NCI-H1105 treated with DMSO at 0.1 percent for 48 hours (cell line): ENCODE data around the gene SPEG.
"Not testable (repeated sequence)": the region's sequence is repeated elsewhere in the genome, so short reads cannot be mapped to it uniquely, and the experiment has no call there.

Source experiments
- DNase-seq: peaks from one replicate; lab custom pipeline; 2025; lab: John Stamatoyannopoulos, UW

Gene SPEG

GRCh38 chr2:219434718-219435525 lies at the start of gene SPEG:
SPEG (plus strand) TSS chr2:219434843; CDS start chr2:219434978, 135 bp downstream.
- DNase-seq, result no peak

- DNase-seq, result no peak
These were observed 49.8 kb upstream of the SPEG start for GRCh38 chr2:219384859-219385258.

- no peak for DNase-seq
These were observed 48.6 kb upstream of the SPEG start for GRCh38 chr2:219385958-219386520.

GRCh38 chr2:219386532-219387280 lies 47.9 kb upstream of the SPEG start:
- no peak for DNase-seq

GRCh38 chr2:219387306-219388120 lies 47.1 kb upstream of the SPEG start, which contains the start of gene DNPEP:
DNPEP (minus strand) TSS chr2:219387912; CDS start chr2:219387794, 118 bp downstream.
- peak; percentile 79 for DNase-seq

GRCh38 chr2:219388121-219388906 lies 46.3 kb upstream of the SPEG start:
- DNase-seq, result peak; percentile 86

- no peak for DNase-seq
These were observed 45.8 kb upstream of the SPEG start for GRCh38 chr2:219388907-219389156.

GRCh38 chr2:219392754-219393153 lies 41.9 kb upstream of the SPEG start:
- no peak for DNase-seq

- not testable (repeated sequence) for DNase-seq
These were observed 39.6 kb upstream of the SPEG start for GRCh38 chr2:219395056-219395455.

- no peak for DNase-seq
These were observed 39.0 kb upstream of the SPEG start for GRCh38 chr2:219395609-219396008.

- DNase-seq, result no peak
These were observed 37.7 kb upstream of the SPEG start for GRCh38 chr2:219396863-219397457.

- peak; percentile 35 for DNase-seq
These were observed 35.8 kb upstream of the SPEG start for GRCh38 chr2:219398721-219399363.

- DNase-seq, result no peak
These were observed 34.7 kb upstream of the SPEG start for GRCh38 chr2:219399716-219400478.

- DNase-seq, result no peak
These were observed 34.1 kb upstream of the SPEG start for GRCh38 chr2:219400562-219400961.

GRCh38 chr2:219401606-219402005 lies 33.0 kb upstream of the SPEG start:
- DNase-seq, result no peak

- peak; percentile 63 for DNase-seq
These were observed 31.8 kb upstream of the SPEG start for GRCh38 chr2:219402665-219403515.

GRCh38 chr2:219403861-219404260 lies 30.8 kb upstream of the SPEG start:
- no peak for DNase-seq

GRCh38 chr2:219404291-219404910 lies 30.2 kb upstream of the SPEG start:
- DNase-seq, result no peak
